MG63 (cell line): ENCODE measurements around the gene RASA3. TPM values are rescaled to one million over a fixed set of nuclear protein-coding genes. Genes with fewer than 3 reads are reported as not detected.

Experiments used
- DNase-seq: peaks from one replicate; pipeline ENCODE4 v3.0.0-alpha.2; 2020
- H3K27me3 ChIP-seq: fragments of 250-450 bp; sonication (Bioruptor Pico); 2 replicates; pipeline ENCODE4 v1.5.1; 2020; ENCODE audit warnings: mild to moderate bottlenecking, moderate library complexity
- H3K36me3 ChIP-seq: fragments of 250-450 bp; sonication (Bioruptor Pico); 2 replicates; pipeline ENCODE4 v1.5.1; 2020; ENCODE audit warnings: mild to moderate bottlenecking, moderate library complexity
- H3K4me3 ChIP-seq: fragments of 250-450 bp; sonication (Bioruptor Pico); 2 replicates; pipeline ENCODE4 v1.5.1; 2020; ENCODE audit warnings: mild to moderate bottlenecking, moderate library complexity
- H3K9me3 ChIP-seq: fragments of 250-450 bp; sonication (Bioruptor Pico); 2 replicates; pipeline ENCODE4 v1.5.1; 2020; ENCODE audit warnings: mild to moderate bottlenecking, moderate library complexity
- total RNA-seq: library from RNA; depleted of rRNA; stranded (reverse); fragments of >200 nt; shearing (Covaris generic); gene quantifications from 2 replicates; pipeline ENCODE4 v1.2.3, GENCODE V29; 2014; ENCODE audit warnings: low replicate concordance

RASA3 gene
- total RNA-seq, 1 experiment from 2014 or later, result 21.7 TPM

- H3K9me3 ChIP-seq, result no peaks in the 10 kb centered on the region
These were observed 185.0 kb downstream of the RASA3 start for GRCh38 chr13:113947311-113948033.

GRCh38 chr13:113946409-113947181, 185.8 kb downstream of the RASA3 start:
- DNase-seq, result no peak
- no peak overlapping the region for H3K4me3 ChIP-seq
- H3K36me3 ChIP-seq, result no peaks in the 10 kb centered on the region; the same call in 1 of the 2 replicates
- no peaks in the 10 kb centered on the region for H3K27me3 ChIP-seq
- no peaks in the 10 kb centered on the region for H3K9me3 ChIP-seq

More at GRCh38 chr13:113947311-113948033, 185.0 kb downstream of the RASA3 start:
- no peaks in the 10 kb centered on the region for H3K27me3 ChIP-seq
- DNase-seq, result peak; percentile 57
- H3K36me3 ChIP-seq, result no peaks in the 10 kb centered on the region; the same call in 1 of the 2 replicates
- H3K4me3 ChIP-seq, result no peak overlapping the region

GRCh38 chr13:113945857-113946408, 186.5 kb downstream of the RASA3 start:
- DNase-seq, result no peak
- no peak overlapping the region for H3K4me3 ChIP-seq
- no peaks in the 10 kb centered on the region; the same call in 1 of the 2 replicates for H3K36me3 ChIP-seq
- H3K27me3 ChIP-seq, result no peaks in the 10 kb centered on the region
- no peaks in the 10 kb centered on the region for H3K9me3 ChIP-seq

- Histone ChIP-seq H3K9me3 (no peaks in the 10 kb centered on the region), H3K27me3 (no peaks in the 10 kb centered on the region), H3K4me3 (no peak overlapping the region), H3K36me3 (no peaks in the 10 kb centered on the region; the same call in 1 of the 2 replicates)
- DNase-seq, result no peak
These were observed 188.4 kb downstream of the RASA3 start for GRCh38 chr13:113943821-113944565.

- H3K4me3 ChIP-seq, result no peak overlapping the region
- no peaks in the 10 kb centered on the region for H3K27me3 ChIP-seq
- DNase-seq, result no peak
- H3K9me3 ChIP-seq, result no peaks in the 10 kb centered on the region
- H3K36me3 ChIP-seq, result no peaks in the 10 kb centered on the region
These were observed 189.8 kb downstream of the RASA3 start for GRCh38 chr13:113942591-113943103.

- DNase-seq, result no peak
- no peaks in the 10 kb centered on the region for H3K9me3 ChIP-seq
- no peaks in the 10 kb centered on the region for H3K36me3 ChIP-seq
- no peaks in the 10 kb centered on the region for H3K27me3 ChIP-seq
- H3K4me3 ChIP-seq, result no peak overlapping the region
These were observed 190.7 kb downstream of the RASA3 start for GRCh38 chr13:113941571-113942191.

- Histone ChIP-seq H3K4me3 (no peak overlapping the region), H3K36me3 (no peaks in the 10 kb centered on the region), H3K9me3 (no peaks in the 10 kb centered on the region), H3K27me3 (no peaks in the 10 kb centered on the region)
- no peak for DNase-seq
These were observed 192.5 kb downstream of the RASA3 start for GRCh38 chr13:113939944-113940297.

- Histone ChIP-seq H3K36me3 (no peaks in the 10 kb centered on the region), H3K27me3 (no peaks in the 10 kb centered on the region), H3K4me3 (no peak overlapping the region), H3K9me3 (no peaks in the 10 kb centered on the region)
- DNase-seq, result no peak
These were observed 193.1 kb downstream of the RASA3 start for GRCh38 chr13:113939129-113939943.

GRCh38 chr13:113938716-113939115, 193.7 kb downstream of the RASA3 start:
- DNase-seq, result no peak
- no peaks in the 10 kb centered on the region for H3K9me3 ChIP-seq
- no peak overlapping the region for H3K4me3 ChIP-seq
- H3K36me3 ChIP-seq, result no peaks in the 10 kb centered on the region
- no peaks in the 10 kb centered on the region for H3K27me3 ChIP-seq

GRCh38 chr13:113938246-113938645, 194.2 kb downstream of the RASA3 start:
- no peak overlapping the region for H3K4me3 ChIP-seq
- H3K27me3 ChIP-seq, result no peaks in the 10 kb centered on the region
- DNase-seq, result no peak
- no peaks in the 10 kb centered on the region for H3K9me3 ChIP-seq
- no peaks in the 10 kb centered on the region for H3K36me3 ChIP-seq

GRCh38 chr13:113937527-113938180, 194.8 kb downstream of the RASA3 start:
- no peaks in the 10 kb centered on the region for H3K36me3 ChIP-seq
- DNase-seq, result no peak
- H3K4me3 ChIP-seq, result no peak overlapping the region
- H3K9me3 ChIP-seq, result no peaks in the 10 kb centered on the region
- H3K27me3 ChIP-seq, result no peaks in the 10 kb centered on the region

GRCh38 chr13:113937073-113937472, 195.3 kb downstream of the RASA3 start:
- H3K36me3 ChIP-seq, result no peaks in the 10 kb centered on the region

GRCh38 chr13:113936166-113936965, 196.1 kb downstream of the RASA3 start:
- Histone ChIP-seq H3K27me3 (no peaks in the 10 kb centered on the region), H3K9me3 (no peaks in the 10 kb centered on the region), H3K36me3 (no peaks in the 10 kb centered on the region), H3K4me3 (no peak overlapping the region)
- no peak for DNase-seq

More at GRCh38 chr13:113937073-113937472, 195.3 kb downstream of the RASA3 start:
- no peak overlapping the region for H3K4me3 ChIP-seq
- no peak for DNase-seq
- no peaks in the 10 kb centered on the region for H3K9me3 ChIP-seq
- H3K27me3 ChIP-seq, result no peaks in the 10 kb centered on the region

- Histone ChIP-seq H3K36me3 (no peaks in the 10 kb centered on the region), H3K27me3 (no peaks in the 10 kb centered on the region), H3K9me3 (no peaks in the 10 kb centered on the region), H3K4me3 (no peak overlapping the region)
- DNase-seq, result no peak
These were observed 197.2 kb downstream of the RASA3 start for GRCh38 chr13:113935001-113935844.
